GM12891 (cell line): ENCODE measurements around the gene RANBP3.

Source experiments
- DNase-seq: peaks from one replicate; pipeline ENCODE4 v3.0.0; 2011; ENCODE audit warnings: low spot score; ENCODE audit not compliant: insufficient read length
- FAIRE-seq: peaks from 2 replicates; lab custom pipeline; 2011; peaks lifted over from hg19 to GRCh38; lab: Jason Lieb, UNC
- PAX5 ChIP-seq: IDR thresholded peaks from 2 replicates; pipeline ENCODE4 v1.6.1; 2011; ENCODE audit warnings: low read length, moderate library complexity, mild to moderate bottlenecking; ENCODE audit not compliant: insufficient read depth, severe bottlenecking
- POLR2A ChIP-seq: IDR thresholded peaks from 2 replicates; pipeline ENCODE4 v1.6.1; 2011; ENCODE audit warnings: low read depth, low read length, control low read depth
- POLR2AphosphoS5 ChIP-seq: IDR thresholded peaks from 2 replicates; pipeline ENCODE4 v1.6.1; 2011; ENCODE audit warnings: low read depth, low read length, control low read depth
- POU2F2 ChIP-seq: IDR thresholded peaks from 2 replicates; pipeline ENCODE4 v1.6.1; 2011; ENCODE audit warnings: low read depth, mild to moderate bottlenecking, control low read depth, low read length, moderate library complexity
- SPI1 ChIP-seq: IDR thresholded peaks from 2 replicates; pipeline ENCODE4 v1.6.1; 2011; ENCODE audit warnings: low read depth, low read length, control low read depth
- TAF1 ChIP-seq: IDR thresholded peaks from 2 replicates; pipeline ENCODE4 v1.6.1; 2011; ENCODE audit warnings: low read depth, low read length, control low read depth

Gene RANBP3

GRCh38 chr19:5896365-5897076, 81.4 kb downstream of the RANBP3 start:
- FAIRE-seq (no peak), DNase-seq (no peak)
- TF ChIP-seq POLR2AphosphoS5 (0 out of 2 replicates have a peak, but pooled peaks have one; percentile 29), PAX5 (no peak), POLR2A (peak; percentile 11; the same call in 1 of the 2 replicates)

- DNase-seq (no peak), FAIRE-seq (no peak)
- no peak for TF ChIP-seq POU2F2
- TF ChIP-seq POLR2A, result no peak
- TF ChIP-seq SPI1, result no peak
These were observed 82.0 kb downstream of the RANBP3 start for GRCh38 chr19:5895890-5896289.

- TF ChIP-seq POLR2AphosphoS5 (0 out of 2 replicates have a peak, but pooled peaks have one; percentile 37), SPI1 (no peak), POLR2A (no peak), TAF1 (no peak), POU2F2 (no peak)
- FAIRE-seq (no peak), DNase-seq (no peak)
These were observed 82.5 kb downstream of the RANBP3 start for GRCh38 chr19:5895409-5895808.

- no peak for TF ChIP-seq SPI1
- TF ChIP-seq PAX5, result no peak
- TF ChIP-seq POLR2AphosphoS5, result no peak
- no peak for TF ChIP-seq POU2F2
- no peak for TF ChIP-seq TAF1
- no peak for TF ChIP-seq POLR2A
These were observed 83.1 kb downstream of the RANBP3 start for GRCh38 chr19:5894704-5895349.

GRCh38 chr19:5893907-5894703, 83.8 kb downstream of the RANBP3 start:
- DNase-seq, result no peak
- TF ChIP-seq POLR2A, result peak; percentile 44; the same call in 1 of the 2 replicates
- TF ChIP-seq POLR2AphosphoS5, result peak; percentile 52; the same call in 1 of the 2 replicates
- TF ChIP-seq TAF1, result no peak
- no peak for FAIRE-seq

More at GRCh38 chr19:5894704-5895349, 83.1 kb downstream of the RANBP3 start:
- no peak for FAIRE-seq
- no peak for DNase-seq

DNA sequence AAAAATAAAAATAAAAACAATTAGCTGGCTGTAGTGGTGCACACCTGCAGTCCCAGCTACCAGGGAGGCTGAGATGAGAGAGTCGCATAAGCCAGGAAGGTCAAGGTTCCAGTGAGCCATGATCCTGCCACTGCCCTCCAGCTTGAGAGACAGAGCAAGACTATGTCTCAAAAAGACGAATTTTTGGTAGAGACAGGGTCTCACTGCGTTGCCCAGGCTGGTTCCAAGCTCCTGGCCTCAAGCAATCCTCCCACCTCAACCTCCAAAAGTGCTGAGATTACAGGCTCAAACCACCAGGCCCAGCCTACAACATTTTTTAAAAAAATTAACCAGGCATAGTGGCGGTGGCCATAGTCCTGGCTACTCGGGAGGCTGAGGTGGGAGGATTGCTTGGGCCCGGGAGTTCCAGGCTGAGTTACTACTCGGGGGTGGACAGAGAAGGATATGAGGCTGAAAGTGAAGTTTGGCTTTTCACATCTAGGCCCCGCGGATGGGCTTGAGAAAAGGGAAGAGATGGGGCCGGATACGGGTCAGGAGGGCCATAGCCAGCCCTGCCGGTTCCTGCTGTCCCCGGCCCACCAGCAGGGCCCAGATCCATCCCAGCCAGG, 84.5 kb downstream of the RANBP3 start:
- DNase-seq (no peak), FAIRE-seq (no peak)
- no peak for TF ChIP-seq TAF1
- TF ChIP-seq POU2F2, result no peak
- no peak for TF ChIP-seq SPI1
- peak; percentile 32; the same call in 1 of the 2 replicates for TF ChIP-seq POLR2AphosphoS5
- TF ChIP-seq PAX5, result no peak
- TF ChIP-seq POLR2A, result no peak

DNA sequence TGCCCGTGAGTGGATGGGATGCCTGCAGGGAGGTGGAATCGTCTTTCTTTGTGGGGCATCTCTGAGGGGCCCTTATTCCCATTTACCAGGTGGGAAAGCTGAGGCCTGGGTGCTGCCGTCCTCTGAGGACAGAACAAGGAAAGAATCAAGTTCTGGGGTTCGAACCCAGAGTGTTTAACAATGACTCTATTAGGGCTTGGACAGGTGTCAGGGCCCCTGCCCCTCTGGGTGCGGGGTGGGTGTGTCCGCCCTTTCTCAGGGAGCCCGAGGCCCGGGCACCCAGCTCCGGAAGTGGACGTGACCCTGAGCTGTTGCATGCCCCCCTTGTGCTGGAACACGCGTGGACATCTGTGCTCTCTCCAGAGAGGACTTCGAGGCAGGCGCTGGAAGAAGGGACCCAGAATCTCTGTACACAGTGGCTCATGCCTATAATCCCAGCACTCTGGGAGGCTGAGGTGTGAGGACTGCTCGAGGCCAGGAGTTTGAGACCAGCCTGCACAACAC, 85.1 kb downstream of the RANBP3 start:
- TF ChIP-seq TAF1, result no peak
- 0 out of 2 replicates have a peak, but pooled peaks have one; percentile 28 for TF ChIP-seq POLR2A
- DNase-seq (no peak), FAIRE-seq (no peak)

- no peak for DNase-seq
- TF ChIP-seq SPI1 (no peak), TAF1 (no peak), POU2F2 (0 out of 2 replicates have a peak, but pooled peaks have one; percentile 3), POLR2A (peak; percentile 47), PAX5 (no peak)
- FAIRE-seq, result peak; percentile 35
These were observed 85.8 kb downstream of the RANBP3 start for GRCh38 chr19:5891938-5892771.

GRCh38 chr19:5891572-5891937, 86.4 kb downstream of the RANBP3 start:
- TF ChIP-seq PAX5, result no peak
- no peak; the same call in 1 of the 2 replicates for TF ChIP-seq POLR2AphosphoS5
- TF ChIP-seq POLR2A, result peak; percentile 27; the same call in 1 of the 2 replicates
- TF ChIP-seq POU2F2, result 0 out of 2 replicates have a peak, but pooled peaks have one; percentile 10
- TF ChIP-seq TAF1, result no peak
- TF ChIP-seq SPI1, result no peak
- DNase-seq (no peak), FAIRE-seq (no peak)
